Measurements from ENCODE around the gene NME1.
A peak's percentile ranks its signal among the peaks of the same experiment; 100 is the strongest.

NME1 gene

DNA sequence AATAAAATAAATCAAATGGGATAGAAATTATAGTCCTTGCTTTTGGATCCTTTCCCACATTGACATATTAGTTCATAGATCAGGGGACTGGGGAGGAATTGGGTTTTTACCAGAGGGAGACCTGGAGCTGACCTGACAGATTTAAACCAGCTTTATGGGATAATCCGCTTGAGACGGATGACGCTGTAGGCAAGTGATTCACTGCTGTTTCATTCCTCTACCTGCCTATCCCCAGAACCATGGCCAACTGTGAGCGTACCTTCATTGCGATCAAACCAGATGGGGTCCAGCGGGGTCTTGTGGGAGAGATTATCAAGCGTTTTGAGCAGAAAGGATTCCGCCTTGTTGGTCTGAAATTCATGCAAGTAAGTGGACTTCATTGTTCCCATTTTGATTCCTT lies 2.1 kb downstream of the NME1 start:
- Mint-ChIP-seq H3K4me3 (peak overlapping the region; percentile 47 to 66 (median 58)), H3K36me3 (ENCODE audit: low read depth) (peaks cover 33% of the 10 kb centered on the region), H3K27me3 (ENCODE audit: low read depth) (no peaks in the 10 kb centered on the region), H3K4me1 (no peaks in the 10 kb centered on the region), H3K27ac (no peak overlapping the region), H3K9me3 (no peaks in the 10 kb centered on the region)
- TF ChIP-seq, protein P1, sequence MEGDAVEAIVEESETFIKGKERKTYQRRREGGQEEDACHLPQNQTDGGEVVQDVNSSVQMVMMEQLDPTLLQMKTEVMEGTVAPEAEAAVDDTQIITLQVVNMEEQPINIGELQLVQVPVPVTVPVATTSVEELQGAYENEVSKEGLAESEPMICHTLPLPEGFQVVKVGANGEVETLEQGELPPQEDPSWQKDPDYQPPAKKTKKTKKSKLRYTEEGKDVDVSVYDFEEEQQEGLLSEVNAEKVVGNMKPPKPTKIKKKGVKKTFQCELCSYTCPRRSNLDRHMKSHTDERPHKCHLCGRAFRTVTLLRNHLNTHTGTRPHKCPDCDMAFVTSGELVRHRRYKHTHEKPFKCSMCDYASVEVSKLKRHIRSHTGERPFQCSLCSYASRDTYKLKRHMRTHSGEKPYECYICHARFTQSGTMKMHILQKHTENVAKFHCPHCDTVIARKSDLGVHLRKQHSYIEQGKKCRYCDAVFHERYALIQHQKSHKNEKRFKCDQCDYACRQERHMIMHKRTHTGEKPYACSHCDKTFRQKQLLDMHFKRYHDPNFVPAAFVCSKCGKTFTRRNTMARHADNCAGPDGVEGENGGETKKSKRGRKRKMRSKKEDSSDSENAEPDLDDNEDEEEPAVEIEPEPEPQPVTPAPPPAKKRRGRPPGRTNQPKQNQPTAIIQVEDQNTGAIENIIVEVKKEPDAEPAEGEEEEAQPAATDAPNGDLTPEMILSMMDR (IDR thresholded peaks at IDR 0.05; ENCODE audit: unreplicated experiment in 3 of 3): no peak

DNA sequence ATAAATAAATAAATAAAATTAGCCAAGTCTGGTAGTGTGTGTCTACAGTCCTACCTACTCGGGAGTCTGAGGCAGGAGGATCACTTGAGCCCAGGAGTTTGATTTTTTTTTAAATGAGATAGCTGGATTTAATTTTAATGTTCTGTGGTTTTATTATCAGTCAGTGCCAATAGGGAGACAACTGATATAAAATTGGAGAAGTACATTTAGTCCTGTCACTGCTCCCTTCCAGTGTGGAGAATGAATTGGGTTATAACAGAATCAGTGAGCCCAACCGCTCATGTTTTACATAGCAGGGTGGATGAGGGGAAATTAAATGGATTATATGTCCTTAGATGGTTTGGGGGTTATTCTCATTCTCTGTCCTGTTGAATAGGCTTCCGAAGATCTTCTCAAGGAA lies 6.2 kb downstream of the NME1 start:
- no peaks in the 10 kb centered on the region for H3K9me3 Mint-ChIP-seq
- no peak overlapping the region for H3K4me3 Mint-ChIP-seq
- no peaks in the 10 kb centered on the region for H3K4me1 Mint-ChIP-seq
- peaks cover 58% of the 10 kb centered on the region for H3K36me3 Mint-ChIP-seq (ENCODE audit: low read depth)
- no peak overlapping the region for H3K27ac Mint-ChIP-seq
- TF ChIP-seq, protein P1 (IDR thresholded peaks at IDR 0.05; ENCODE audit: unreplicated experiment in 3 of 3): no peak
- no peaks in the 10 kb centered on the region for H3K27me3 Mint-ChIP-seq (ENCODE audit: low read depth)

DNA sequence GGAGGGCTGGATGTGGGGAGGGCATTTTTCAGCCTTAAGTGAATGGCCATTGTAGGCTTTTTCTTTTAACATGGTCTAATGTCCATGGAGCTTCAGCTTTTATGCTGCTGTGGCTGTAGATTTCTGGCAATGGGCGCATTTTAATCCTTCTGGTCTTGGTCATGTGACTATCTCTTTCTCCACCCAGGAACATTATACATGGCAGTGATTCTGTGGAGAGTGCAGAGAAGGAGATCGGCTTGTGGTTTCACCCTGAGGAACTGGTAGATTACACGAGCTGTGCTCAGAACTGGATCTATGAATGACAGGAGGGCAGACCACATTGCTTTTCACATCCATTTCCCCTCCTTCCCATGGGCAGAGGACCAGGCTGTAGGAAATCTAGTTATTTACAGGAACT lies 8.2 kb downstream of the NME1 start:
- Mint-ChIP-seq H3K9me3 (no peaks in the 10 kb centered on the region), H3K27me3 (ENCODE audit: low read depth) (no peaks in the 10 kb centered on the region), H3K4me1 (peaks cover 12% of the 10 kb centered on the region), H3K36me3 (ENCODE audit: low read depth) (peaks cover 52% of the 10 kb centered on the region), H3K4me3 (no peak overlapping the region), H3K27ac (no peak overlapping the region)
- TF ChIP-seq, protein P1 (IDR thresholded peaks at IDR 0.05; ENCODE audit: unreplicated experiment in 3 of 3): no peak

DNA sequence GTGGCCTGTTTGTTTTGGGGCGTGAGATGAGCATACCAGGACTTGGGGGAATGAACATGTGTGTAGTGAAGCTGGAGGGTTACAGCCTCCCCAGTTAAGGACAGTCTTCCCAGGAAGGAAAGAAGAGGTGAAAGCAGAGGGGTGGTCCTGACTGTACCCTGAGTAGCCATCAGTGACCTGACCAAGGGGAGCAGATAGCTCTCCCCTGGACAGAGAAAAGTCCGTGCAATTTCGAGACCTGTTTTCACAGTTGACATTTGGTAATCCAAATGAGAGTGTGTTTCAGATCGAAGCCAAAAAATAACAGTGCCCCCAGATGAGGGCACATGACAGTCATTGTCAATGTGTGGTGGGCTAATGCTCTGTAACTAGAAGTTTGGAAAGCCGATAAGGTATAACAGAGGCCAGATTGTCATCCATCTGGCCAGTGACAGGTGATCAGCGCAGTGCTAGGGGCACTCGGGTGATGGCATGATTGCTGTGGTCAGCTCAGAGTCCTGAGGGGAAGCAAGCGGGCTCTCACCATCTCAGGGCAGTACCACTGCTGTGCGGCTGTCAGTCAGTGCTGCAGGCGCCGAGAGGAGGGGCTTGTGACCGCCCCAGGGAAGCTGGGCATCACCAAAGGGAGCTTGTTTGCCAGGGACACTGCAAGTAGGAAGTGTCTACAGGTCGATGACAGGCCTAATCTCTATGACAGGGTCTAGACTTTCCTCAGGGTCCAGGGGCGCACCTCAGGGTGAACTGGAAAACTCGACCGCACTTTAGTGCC lies 11.7 kb downstream of the NME1 start:
- Mint-ChIP-seq H3K4me3 (peak overlapping the region; percentile 91 to 92 (median 92)), H3K4me1 (peaks cover 21% of the 10 kb centered on the region), H3K27me3 (ENCODE audit: low read depth) (no peaks in the 10 kb centered on the region), H3K27ac (peak overlapping the region; percentile 80 to 96 (median 95)), H3K36me3 (ENCODE audit: low read depth) (peaks cover 49% of the 10 kb centered on the region), H3K9me3 (no peaks in the 10 kb centered on the region)
- TF ChIP-seq, protein P1 (IDR thresholded peaks at IDR 0.05; ENCODE audit: unreplicated experiment in 3 of 3): no peak

DNA sequence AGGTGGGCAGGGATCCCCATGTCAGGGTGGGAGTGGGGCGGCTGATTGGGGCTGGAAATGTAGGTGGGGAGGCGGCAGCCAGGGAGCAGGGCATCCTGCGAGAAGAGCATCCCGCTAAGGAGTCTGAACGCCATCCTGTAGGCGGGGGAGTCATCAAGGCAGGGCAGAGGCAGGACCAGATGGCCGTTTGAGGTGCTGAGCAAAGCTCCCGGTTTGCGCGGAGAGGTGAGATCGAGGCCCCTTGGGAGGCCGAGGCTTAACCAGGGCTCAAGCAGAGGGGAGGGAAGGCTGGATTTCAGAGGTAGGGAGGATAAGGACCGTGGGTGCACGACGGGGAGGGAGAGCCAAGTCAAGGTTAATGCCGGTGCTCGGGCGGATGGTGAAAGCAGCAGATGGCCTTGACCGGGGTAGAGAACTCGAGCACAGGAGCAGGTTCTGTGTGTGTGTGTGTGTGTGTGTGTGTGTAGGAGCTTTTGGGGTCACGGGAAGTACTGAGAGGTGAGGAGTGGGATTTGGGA lies 12.4 kb downstream of the NME1 start:
- Mint-ChIP-seq H3K9me3 (no peaks in the 10 kb centered on the region), H3K36me3 (ENCODE audit: low read depth) (peaks cover 47% of the 10 kb centered on the region), H3K4me1 (peaks cover 21% of the 10 kb centered on the region), H3K27me3 (ENCODE audit: low read depth) (no peaks in the 10 kb centered on the region), H3K27ac (peak overlapping the region; percentile 80 to 96 (median 95)), H3K4me3 (peak overlapping the region; percentile 91 to 92 (median 92))
- TF ChIP-seq, protein P1 (IDR thresholded peaks at IDR 0.05; ENCODE audit: unreplicated experiment in 3 of 3): no peak

All from nephron (organoid).